Measurements from ENCODE around the gene TAGLN.

The TAGLN gene

GRCh38 chr11:117199053-117199915 lies at the start of gene TAGLN:
TAGLN (plus strand) TSS chr11:117199370; CDS start chr11:117203014, 3,644 bp downstream.
- DNase-seq (ENCODE audit: low read depth in 3 of 3) = no peak

DNA sequence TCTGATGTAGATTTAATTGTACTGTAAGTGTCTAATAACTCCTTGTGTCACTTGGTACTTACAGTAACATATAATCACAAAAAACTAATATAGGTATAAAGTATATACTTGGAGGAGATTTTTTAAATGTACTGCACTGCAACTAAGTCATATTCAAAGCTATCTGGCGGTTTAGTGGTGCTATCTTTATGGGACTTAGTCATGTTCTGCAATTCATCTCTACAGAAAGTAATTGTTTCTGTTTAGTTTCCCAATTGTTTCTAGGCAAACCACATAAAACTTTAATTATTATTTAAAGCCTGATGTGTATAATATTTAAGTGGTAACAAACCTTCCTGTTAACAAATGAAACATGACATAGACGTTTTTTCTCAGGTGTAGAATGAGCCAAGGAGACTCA lies 47.1 kb upstream of the TAGLN start:
- DNase-seq (ENCODE audit: low read depth in 3 of 3) = no peak

DNA sequence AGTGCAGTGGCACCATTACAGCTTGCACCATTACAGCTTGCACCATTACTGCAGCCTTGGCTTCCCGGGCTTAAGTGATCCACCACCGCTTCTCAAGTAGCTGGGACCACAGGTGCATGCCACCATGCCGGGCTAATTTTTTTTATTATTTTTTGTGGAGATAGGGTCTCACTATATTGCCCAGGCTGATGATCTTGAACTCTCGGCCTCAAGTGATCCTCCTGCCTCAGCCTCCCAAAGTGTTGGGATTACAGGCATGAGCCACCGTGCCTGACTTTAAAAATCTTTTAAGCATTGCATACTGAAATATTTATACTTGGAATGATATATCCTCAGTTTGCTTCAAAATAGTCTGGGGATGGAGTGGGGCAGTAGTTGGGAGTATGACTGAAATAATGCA lies 44.7 kb upstream of the TAGLN start:
- DNase-seq (ENCODE audit: low read depth in 3 of 3) = no peak

- DNase-seq (ENCODE audit: low read depth in 3 of 3) = no peak
Observed at GRCh38 chr11:117157507-117157906, 41.7 kb upstream of the TAGLN start.

DNA sequence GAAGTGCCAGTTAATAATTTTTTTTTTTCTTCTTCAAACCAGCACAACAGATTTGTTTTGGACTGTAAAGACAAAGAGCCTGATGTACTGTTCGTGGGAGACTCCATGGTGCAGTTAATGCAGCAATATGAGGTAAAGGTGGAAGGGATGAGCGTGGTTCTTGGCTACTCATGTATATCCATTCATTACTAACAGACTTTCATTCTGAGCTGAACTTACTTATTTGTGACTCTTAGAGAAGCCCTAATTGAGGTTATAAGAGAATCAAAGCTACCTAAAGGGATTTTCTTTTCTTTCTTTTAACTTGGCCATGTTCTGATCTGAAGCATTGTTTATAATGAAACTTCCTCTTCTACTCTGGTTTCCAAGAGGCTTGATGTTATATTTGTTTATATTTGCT lies 39.3 kb upstream of the TAGLN start:
- DNase-seq (ENCODE audit: low read depth in 3 of 3) = no peak

- DNase-seq (ENCODE audit: low read depth in 3 of 3) = no peak
Observed at GRCh38 chr11:117160826-117161225, 38.3 kb upstream of the TAGLN start.

DNA sequence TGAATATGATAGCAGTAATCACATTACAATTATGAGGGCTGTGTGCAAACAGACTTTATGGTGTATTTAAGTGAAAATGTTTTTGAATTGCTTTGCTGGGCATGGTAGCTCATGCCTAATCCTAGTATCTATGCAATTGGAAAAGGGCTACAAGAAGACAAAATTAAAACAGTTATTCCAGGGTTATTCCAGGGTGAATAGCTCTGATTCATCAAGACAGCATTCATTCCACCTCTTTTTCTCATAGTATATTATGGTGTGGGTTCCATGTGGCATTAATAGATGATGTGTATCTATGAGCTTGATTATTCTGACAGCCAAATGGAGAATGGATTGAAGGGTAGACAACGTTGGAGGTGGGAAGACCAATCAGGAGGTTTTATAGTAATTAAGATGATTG lies 32.7 kb upstream of the TAGLN start:
- DNase-seq (ENCODE audit: low read depth in 3 of 3) = no peak

GRCh38 chr11:117169736-117170135 lies 29.4 kb upstream of the TAGLN start:
- DNase-seq (ENCODE audit: low read depth in 3 of 3) = no peak

DNA sequence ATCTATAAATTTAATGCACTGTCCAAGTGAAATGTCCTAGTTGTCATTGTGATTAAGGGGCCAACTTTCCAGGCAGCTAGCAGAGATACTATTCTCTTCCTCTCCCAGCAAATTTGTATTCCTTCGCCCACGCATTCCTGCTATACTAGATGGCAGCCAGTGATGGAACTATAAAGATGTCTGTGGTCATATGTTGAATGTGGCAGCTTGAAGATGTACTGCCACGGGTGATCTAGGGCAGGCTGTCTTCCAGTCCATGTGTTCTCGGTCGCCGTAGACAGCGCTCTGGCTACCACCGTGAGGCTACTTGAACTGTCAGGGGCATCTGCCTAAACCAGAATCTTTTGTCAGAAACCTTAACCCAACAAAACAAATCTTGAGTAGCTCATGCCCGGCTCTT lies 29.0 kb upstream of the TAGLN start:
- DNase-seq (ENCODE audit: low read depth in 3 of 3) = no peak

GRCh38 chr11:117171007-117171403 lies 28.2 kb upstream of the TAGLN start:
- no peak for DNase-seq (ENCODE audit: low read depth in 3 of 3)

- DNase-seq (ENCODE audit: low read depth in 3 of 3) = no peak
Observed at GRCh38 chr11:117171404-117172061, 27.6 kb upstream of the TAGLN start.

DNA sequence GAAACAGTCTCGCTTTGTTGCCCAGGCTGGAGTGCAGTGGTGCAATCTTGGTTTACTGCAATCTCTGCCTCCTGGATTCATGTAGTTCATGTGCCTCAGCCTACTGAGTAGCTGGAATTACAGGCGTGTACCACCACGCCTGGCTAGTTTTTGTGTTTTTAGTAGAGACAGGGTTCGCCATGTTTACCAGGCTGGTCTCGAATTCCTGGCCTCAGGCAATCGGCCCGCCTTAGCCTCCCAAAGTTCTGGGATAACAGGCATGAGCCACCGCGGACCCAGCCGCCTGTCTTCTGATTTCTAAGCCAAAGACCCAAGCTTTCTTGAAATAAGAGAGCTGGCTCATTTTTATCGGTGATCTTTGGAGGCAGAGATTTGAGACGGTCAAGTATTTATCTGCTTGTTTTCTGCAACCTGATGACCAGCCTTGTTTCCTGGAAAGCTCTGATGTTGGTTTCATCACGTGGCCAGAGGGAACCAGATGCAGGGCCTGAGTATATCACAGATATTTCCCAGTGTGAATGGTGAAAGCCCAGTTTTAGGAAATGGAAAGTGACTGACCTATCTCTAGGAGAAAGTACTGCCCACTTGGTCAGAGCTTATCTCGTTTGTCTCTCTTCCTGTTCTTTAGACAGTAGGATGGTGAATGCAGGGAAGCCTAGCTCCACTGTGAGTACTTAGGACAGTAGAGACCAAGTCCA lies 26.3 kb upstream of the TAGLN start:
- no peak for DNase-seq (ENCODE audit: low read depth in 3 of 3)

- no peak for DNase-seq (ENCODE audit: low read depth in 3 of 3)
Observed at GRCh38 chr11:117175104-117175503, 24.1 kb upstream of the TAGLN start.

DNA sequence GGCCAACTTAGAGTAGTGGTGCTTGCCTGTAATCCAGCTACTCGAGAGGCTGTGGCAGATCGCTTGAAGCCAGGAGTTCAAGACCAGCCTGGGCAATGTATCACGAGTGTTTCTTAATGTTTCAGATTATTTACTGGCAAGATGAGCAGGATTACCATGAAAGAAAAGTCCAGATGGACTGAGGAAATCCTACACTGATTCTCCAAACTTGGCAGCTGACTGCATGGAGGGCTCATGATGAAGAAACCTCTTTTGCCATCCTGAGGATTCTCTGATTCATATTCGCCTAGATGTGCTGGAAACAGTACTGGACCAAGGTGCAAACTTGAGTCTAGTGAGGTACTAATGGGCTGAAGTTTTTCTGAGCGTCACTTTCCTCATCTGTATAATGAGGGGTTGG lies 23.4 kb upstream of the TAGLN start:
- no peak for DNase-seq (ENCODE audit: low read depth in 3 of 3)

GRCh38 chr11:117176186-117176585 lies 23.0 kb upstream of the TAGLN start:
- no peak for DNase-seq (ENCODE audit: low read depth in 3 of 3)

DNA sequence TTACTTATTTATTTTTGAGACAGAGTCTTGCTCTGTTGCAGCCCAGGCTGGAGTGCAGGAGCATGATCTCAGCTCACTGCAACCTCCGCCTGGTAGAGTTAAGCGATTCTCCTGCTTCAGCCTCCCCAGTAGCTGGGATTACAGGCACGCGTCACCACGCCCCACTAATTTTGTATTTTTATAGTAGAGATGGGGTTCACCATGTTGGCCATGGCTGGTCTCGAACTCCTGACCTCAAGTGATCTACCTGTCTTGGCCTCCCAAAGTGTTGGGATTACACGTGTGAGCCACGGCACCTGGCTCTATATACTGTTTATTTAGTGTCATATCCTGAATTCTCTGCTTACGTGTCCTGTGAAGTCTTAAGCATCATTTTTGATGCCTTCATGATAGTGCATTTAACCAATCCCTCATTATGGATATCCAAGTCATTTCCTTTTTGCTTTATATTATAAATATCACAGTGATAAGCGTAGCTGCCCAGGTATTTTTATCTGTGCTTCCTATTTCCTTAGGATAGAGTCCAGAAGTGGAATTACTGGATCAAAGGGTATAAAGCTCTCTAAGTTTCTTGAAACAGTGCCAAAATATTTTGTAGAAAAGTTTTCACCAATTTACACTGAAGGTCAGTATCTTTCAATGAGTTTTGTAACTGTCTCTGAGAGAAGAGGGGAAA lies 21.5 kb upstream of the TAGLN start:
- DNase-seq (ENCODE audit: low read depth in 3 of 3) = no peak

- peak; percentile 75 to 77 (median 75) for DNase-seq (ENCODE audit: low read depth in 3 of 3)
Observed at GRCh38 chr11:117178210-117179034, 20.7 kb upstream of the TAGLN start, which contains the start of gene SIDT2. SIDT2 (plus strand) TSS chr11:117178743; CDS start chr11:117179264, 521 bp downstream.

DNA sequence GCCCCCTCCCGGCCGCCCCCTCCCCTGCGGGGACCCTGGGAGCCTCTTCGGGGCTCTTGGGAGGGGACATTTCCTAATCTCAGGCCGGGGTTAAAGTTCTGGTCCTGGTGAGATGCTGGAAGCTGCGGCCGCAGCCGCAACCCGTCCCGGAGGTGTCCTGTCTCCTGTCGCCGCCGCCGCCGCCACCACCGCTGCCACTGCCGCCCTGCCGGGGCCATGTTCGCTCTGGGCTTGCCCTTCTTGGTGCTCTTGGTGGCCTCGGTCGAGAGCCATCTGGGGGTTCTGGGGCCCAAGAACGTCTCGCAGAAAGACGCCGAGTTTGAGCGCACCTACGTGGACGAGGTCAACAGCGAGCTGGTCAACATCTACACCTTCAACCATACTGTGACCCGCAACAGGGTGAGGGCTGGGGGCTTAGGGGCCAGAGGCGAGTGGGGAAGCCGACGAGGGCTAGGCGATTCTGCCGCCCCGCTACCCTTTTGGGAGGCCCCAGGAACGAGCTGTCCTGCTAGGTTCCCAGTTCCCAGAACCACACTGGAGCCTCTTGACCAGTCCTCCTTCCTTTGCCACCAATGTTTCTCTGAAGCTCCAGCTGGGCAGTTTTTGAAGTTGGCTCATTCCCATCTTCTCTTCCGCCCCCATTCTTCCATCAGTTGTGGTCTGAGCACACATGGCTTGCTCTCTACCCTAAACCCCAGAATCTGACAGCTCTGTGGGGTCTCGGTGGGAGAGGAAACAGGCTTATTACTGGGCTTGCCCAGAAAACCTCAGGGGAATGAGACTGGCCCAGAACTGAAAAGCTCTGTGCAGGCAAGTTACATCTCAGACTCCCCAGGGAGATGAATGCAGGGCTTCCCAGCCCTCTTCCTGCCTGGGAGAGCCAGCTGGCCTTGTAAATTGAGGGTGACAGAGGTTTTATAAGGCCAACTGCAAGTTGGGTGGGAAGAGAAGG lies 19.8 kb upstream of the TAGLN start:
- DNase-seq (ENCODE audit: low read depth in 3 of 3) = peak in 2 of 3 experiments; percentile 16 to 18

- DNase-seq (ENCODE audit: low read depth in 3 of 3) = no peak
Observed at GRCh38 chr11:117180020-117180419, 19.1 kb upstream of the TAGLN start.
